ENCODE data around the gene ERICH3.

Gene ERICH3

GRCh38 chr1:74596717-74597116 is 76.9 kb downstream of the ERICH3 start:
- no peak overlapping the region for H3K4me3 ChIP-seq
- H3K27me3 ChIP-seq = no peaks in the 10 kb centered on the region
- no peak overlapping the region for H3K4me2 ChIP-seq
- H3K4me1 ChIP-seq = no peaks in the 10 kb centered on the region
- no peak for TF ChIP-seq Cebpa-rat (IDR thresholded peaks at IDR 0.05)
- H3K9me3 ChIP-seq = no peaks in the 10 kb centered on the region
- no peaks in the 10 kb centered on the region for H3K36me3 ChIP-seq
- H3K9ac ChIP-seq = no peak overlapping the region
- H4K20me1 ChIP-seq = no peaks in the 10 kb centered on the region
- no peak overlapping the region for H3K27ac ChIP-seq

GRCh38 chr1:74593887-74594866 is 79.4 kb downstream of the ERICH3 start:
- Histone ChIP-seq H3K27me3 (no peaks in the 10 kb centered on the region), H3K4me1 (no peaks in the 10 kb centered on the region), H3K4me2 (no peak overlapping the region), H3K9ac (no peak overlapping the region), H3K4me3 (no peak overlapping the region), H3K36me3 (no peaks in the 10 kb centered on the region), H3K27ac (no peak overlapping the region), H3K9me3 (no peaks in the 10 kb centered on the region), H4K20me1 (no peaks in the 10 kb centered on the region)
- no peak for TF ChIP-seq Cebpa-rat (IDR thresholded peaks at IDR 0.05)

DNA sequence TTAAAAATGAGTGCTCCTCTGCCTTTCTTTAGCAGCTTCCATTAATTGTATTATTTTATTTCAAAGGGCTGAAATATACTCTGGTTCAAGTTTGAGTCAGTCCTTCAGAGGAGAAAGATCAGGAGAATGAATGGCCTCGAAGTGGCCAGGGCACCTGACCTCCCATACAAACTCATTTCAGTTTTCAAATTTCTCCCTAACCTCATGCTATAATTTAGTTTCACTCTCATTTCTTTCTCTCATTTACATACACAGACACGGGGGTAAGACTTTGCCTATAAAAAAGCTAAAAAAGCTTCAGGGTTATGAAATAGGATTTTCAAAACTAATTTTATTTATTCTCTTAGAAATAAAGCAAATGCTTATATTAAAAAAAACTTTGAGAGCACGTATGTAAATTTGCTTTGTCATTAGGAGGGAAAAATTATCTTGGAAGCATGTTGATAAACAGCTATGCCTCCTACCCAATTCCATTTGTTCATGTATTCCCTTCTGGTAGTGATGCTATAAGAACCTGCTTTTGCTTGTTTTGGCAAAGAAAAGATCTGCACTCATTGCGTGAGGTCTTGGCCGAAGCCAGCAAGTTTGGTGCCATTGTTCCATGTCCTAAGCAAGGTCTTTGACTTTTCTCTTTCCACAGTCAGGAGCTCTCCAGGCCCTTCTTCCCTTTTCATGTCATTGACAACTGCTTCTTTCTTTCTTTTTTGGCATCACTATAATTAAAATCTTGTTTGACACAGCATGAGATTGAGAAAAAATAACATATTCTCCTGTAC is 80.8 kb downstream of the ERICH3 start:
- H3K9ac ChIP-seq = no peak overlapping the region
- no peaks in the 10 kb centered on the region for H3K9me3 ChIP-seq
- TF ChIP-seq Cebpa-rat (IDR thresholded peaks at IDR 0.05) = no peak
- no peak overlapping the region for H3K27ac ChIP-seq
- no peak overlapping the region for H3K4me2 ChIP-seq
- no peaks in the 10 kb centered on the region for H3K4me1 ChIP-seq
- no peaks in the 10 kb centered on the region for H4K20me1 ChIP-seq
- H3K4me3 ChIP-seq = no peak overlapping the region
- H3K36me3 ChIP-seq = no peaks in the 10 kb centered on the region
- no peaks in the 10 kb centered on the region for H3K27me3 ChIP-seq

- Histone ChIP-seq H3K36me3 (no peaks in the 10 kb centered on the region), H3K27me3 (no peaks in the 10 kb centered on the region), H3K4me3 (no peak overlapping the region), H3K27ac (no peak overlapping the region), H3K9me3 (no peaks in the 10 kb centered on the region), H4K20me1 (no peaks in the 10 kb centered on the region), H3K4me2 (no peak overlapping the region), H3K4me1 (no peaks in the 10 kb centered on the region), H3K9ac (no peak overlapping the region)
- TF ChIP-seq Cebpa-rat (IDR thresholded peaks at IDR 0.05) = no peak
Measured at GRCh38 chr1:74591949-74592348, 81.6 kb downstream of the ERICH3 start.

DNA sequence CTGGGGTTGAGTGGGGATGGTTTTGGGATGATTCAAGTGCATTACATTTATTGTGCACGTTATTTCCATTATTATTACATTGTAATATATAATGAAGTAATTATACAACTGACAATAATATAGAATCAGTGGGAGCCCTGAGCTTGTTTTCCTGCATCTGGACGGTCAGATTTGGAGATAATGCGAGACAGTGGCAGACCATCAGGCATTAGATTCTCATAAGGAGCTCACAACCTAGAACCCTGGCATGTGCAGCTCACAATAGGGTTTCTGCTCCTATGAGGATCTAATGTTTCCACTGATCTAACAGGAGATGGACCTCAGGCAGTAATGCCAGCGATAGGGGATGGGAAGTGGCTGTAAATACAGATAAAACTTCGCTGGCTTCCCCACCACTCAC is 83.3 kb downstream of the ERICH3 start:
- Histone ChIP-seq H3K4me2 (no peak overlapping the region), H3K4me1 (no peaks in the 10 kb centered on the region), H3K9ac (no peak overlapping the region), H3K36me3 (no peaks in the 10 kb centered on the region), H3K4me3 (no peak overlapping the region), H3K9me3 (no peaks in the 10 kb centered on the region), H3K27me3 (no peaks in the 10 kb centered on the region), H3K27ac (no peak overlapping the region), H4K20me1 (no peaks in the 10 kb centered on the region)
- no peak for TF ChIP-seq Cebpa-rat (IDR thresholded peaks at IDR 0.05)

GRCh38 chr1:74587888-74588287 is 85.7 kb downstream of the ERICH3 start:
- H3K9me3 ChIP-seq = no peaks in the 10 kb centered on the region
- no peak for TF ChIP-seq Cebpa-rat (IDR thresholded peaks at IDR 0.05)
- H4K20me1 ChIP-seq = no peaks in the 10 kb centered on the region
- no peak overlapping the region for H3K4me2 ChIP-seq
- no peak overlapping the region for H3K4me3 ChIP-seq
- H3K27ac ChIP-seq = no peak overlapping the region
- H3K9ac ChIP-seq = no peak overlapping the region
- no peaks in the 10 kb centered on the region for H3K36me3 ChIP-seq
- no peaks in the 10 kb centered on the region for H3K4me1 ChIP-seq
- no peaks in the 10 kb centered on the region for H3K27me3 ChIP-seq

DNA sequence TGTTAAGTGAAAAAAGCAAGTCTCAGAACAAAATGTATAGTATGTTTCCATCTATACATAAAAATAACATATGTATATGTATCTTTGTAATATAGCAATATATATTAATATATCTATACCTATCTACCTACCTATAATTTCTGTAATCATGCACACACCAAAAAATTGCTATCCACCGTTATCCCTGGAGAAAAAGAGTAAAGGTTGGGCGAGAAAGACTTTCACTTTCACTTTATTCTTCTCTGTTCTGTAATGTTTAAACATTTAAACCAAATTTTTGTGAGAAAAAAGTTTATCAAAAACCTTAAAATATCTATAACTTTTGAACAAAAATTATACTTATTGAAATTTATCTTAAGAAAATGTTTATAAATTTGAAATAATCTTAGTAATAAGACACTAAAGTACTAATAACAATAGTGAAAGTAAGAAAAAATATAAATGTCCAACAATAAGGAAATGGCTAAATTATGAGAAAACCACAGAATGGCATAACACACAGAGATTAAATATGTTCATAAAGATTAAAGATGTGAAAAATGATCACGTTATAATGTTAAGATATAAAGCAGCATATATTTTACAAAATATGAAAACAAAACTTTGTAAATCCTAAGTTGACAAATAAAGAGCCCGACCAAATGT is 87.2 kb downstream of the ERICH3 start:
- H3K4me1 ChIP-seq = no peaks in the 10 kb centered on the region
- no peaks in the 10 kb centered on the region for H4K20me1 ChIP-seq
- no peak overlapping the region for H3K9ac ChIP-seq
- no peaks in the 10 kb centered on the region for H3K36me3 ChIP-seq
- H3K27me3 ChIP-seq = no peaks in the 10 kb centered on the region
- H3K9me3 ChIP-seq = no peaks in the 10 kb centered on the region
- H3K4me3 ChIP-seq = no peak overlapping the region
- no peak for TF ChIP-seq Cebpa-rat (IDR thresholded peaks at IDR 0.05)
- H3K4me2 ChIP-seq = no peak overlapping the region; the same call in 1 of the 2 replicates
- H3K27ac ChIP-seq = no peak overlapping the region

DNA sequence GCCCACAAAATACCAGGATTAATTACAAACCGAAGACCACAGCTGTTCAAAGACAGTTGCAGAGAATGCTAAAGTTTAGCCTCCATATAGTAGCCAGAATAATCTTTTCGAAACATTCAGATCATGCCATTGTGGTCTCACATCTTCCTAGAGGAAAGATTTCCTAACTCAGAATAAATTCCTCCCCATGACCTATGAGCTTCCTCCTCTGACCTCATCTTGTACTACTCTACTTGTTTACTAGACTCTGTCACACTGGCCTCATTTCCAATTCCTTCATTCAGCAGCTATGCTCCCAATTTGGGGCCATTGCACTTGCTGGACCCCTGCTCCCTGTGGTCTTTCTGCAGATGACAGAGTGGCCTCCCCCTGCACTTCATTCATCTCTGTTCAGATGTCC is 89.4 kb downstream of the ERICH3 start:
- TF ChIP-seq Cebpa-rat (IDR thresholded peaks at IDR 0.05) = no peak
- no peaks in the 10 kb centered on the region for H4K20me1 ChIP-seq
- 0 out of 2 replicates have a peak, but pooled peaks cover 4% of the 10 kb centered on the region for H3K4me1 ChIP-seq
- no peak overlapping the region for H3K27ac ChIP-seq
- no peak overlapping the region for H3K9ac ChIP-seq
- H3K4me2 ChIP-seq = no peak overlapping the region
- H3K36me3 ChIP-seq = no peaks in the 10 kb centered on the region
- no peaks in the 10 kb centered on the region for H3K9me3 ChIP-seq
- no peak overlapping the region for H3K4me3 ChIP-seq
- H3K27me3 ChIP-seq = no peaks in the 10 kb centered on the region

GRCh38 chr1:74583397-74583796 is 90.2 kb downstream of the ERICH3 start:
- Histone ChIP-seq H3K4me1 (0 out of 2 replicates have a peak, but pooled peaks cover 4% of the 10 kb centered on the region), H3K36me3 (no peaks in the 10 kb centered on the region), H3K27me3 (no peaks in the 10 kb centered on the region), H3K4me2 (no peak overlapping the region), H3K4me3 (no peak overlapping the region), H4K20me1 (no peaks in the 10 kb centered on the region), H3K9ac (no peak overlapping the region), H3K27ac (no peak overlapping the region), H3K9me3 (no peaks in the 10 kb centered on the region)
- no peak for TF ChIP-seq Cebpa-rat (IDR thresholded peaks at IDR 0.05)

Measured in BLaER1 (cell line).